Keratinocyte (primary cell): Measurements from ENCODE around the gene ABLIM2. TPM values are rescaled to one million over a fixed set of nuclear protein-coding genes. Genes with fewer than 3 reads are reported as not detected.

Experiments used
- DNase-seq: peaks from one replicate; pipeline ENCODE4 v3.0.0-alpha.2; 2011; ENCODE audit warnings: low read depth, missing footprints, low spot score
- FAIRE-seq: peaks from 2 replicates; lab custom pipeline; 2011; peaks lifted over from hg19 to GRCh38; lab: Jason Lieb, UNC
- H2AFZ ChIP-seq: 2 replicates; pipeline ENCODE4 v1.6.0; 2012; ENCODE audit warnings: low read length, control low read depth, inconsistent platforms; ENCODE audit not compliant: control insufficient read depth
- H3K27ac ChIP-seq: 2 replicates; pipeline ENCODE4 v1.5.1; 2011; ENCODE audit warnings: low read length; ENCODE audit not compliant: control insufficient read depth, insufficient read depth
- H3K27me3 ChIP-seq: 3 replicates; pipeline ENCODE4 v1.6.0; 2011; ENCODE audit warnings: low read length; ENCODE audit not compliant: control insufficient read depth, insufficient read depth; ENCODE audit errors: extremely low read depth
- H3K36me3 ChIP-seq, 2 experiments: 2 replicates in 1 of 2; 3 replicates in 1 of 2; pipeline ENCODE4 v1.5.1; 2011; ENCODE audit warnings: low read length in 2 of 2, mild to moderate bottlenecking in 1 of 2; ENCODE audit not compliant: control insufficient read depth in 2 of 2, insufficient read depth in 2 of 2; ENCODE audit errors: extremely low read depth in 1 of 2
- H3K4me1 ChIP-seq: 3 replicates; pipeline ENCODE4 v1.5.1; 2011; ENCODE audit warnings: low read length; ENCODE audit not compliant: control insufficient read depth, insufficient read depth; ENCODE audit errors: extremely low read depth
- H3K4me2 ChIP-seq: 3 replicates; pipeline ENCODE4 v1.6.0; 2011; ENCODE audit warnings: low read depth, low read length; ENCODE audit not compliant: control insufficient read depth, insufficient read depth; ENCODE audit errors: extremely low read depth
- H3K4me3 ChIP-seq, 3 experiments: fragments of 200-600 bp in 1 of 3; sonication (generic) in 1 of 3; 2 replicates in 2 of 3; 3 replicates in 1 of 3; pipeline ENCODE4 v1.5.1; 2011 to 2016; ENCODE audit warnings: low read length in 3 of 3, mild to moderate bottlenecking in 3 of 3, control low read depth in 2 of 3, inconsistent platforms in 1 of 3, low read depth in 1 of 3, mixed read lengths in 1 of 3, mixed run types in 1 of 3, moderate library complexity in 1 of 3; ENCODE audit not compliant: control insufficient read depth in 2 of 3, insufficient read depth in 2 of 3; ENCODE audit errors: extremely low read depth in 1 of 3
- H3K79me2 ChIP-seq: 2 replicates; pipeline ENCODE4 v1.6.0; 2012; ENCODE audit warnings: low read length; ENCODE audit not compliant: control insufficient read depth, insufficient read depth
- H3K9ac ChIP-seq: 3 replicates; pipeline ENCODE4 v1.6.0; 2011; ENCODE audit warnings: low read length; ENCODE audit not compliant: control insufficient read depth, insufficient read depth; ENCODE audit errors: extremely low read depth
- H3K9me1 ChIP-seq: 3 replicates; pipeline ENCODE4 v1.6.0; 2011; ENCODE audit warnings: low read length; ENCODE audit not compliant: control insufficient read depth, insufficient read depth; ENCODE audit errors: extremely low read depth
- H3K9me3 ChIP-seq: 2 replicates; pipeline ENCODE4 v1.5.1; 2012; ENCODE audit warnings: low read depth, low read length; ENCODE audit not compliant: control insufficient read depth
- H4K20me1 ChIP-seq: 3 replicates; pipeline ENCODE4 v1.6.0; 2011; ENCODE audit warnings: low read length; ENCODE audit not compliant: control insufficient read depth, insufficient read depth; ENCODE audit errors: extremely low read depth
- EZH2 ChIP-seq: IDR thresholded peaks from one replicate; pipeline ENCODE4 v1.6.1; 2012; ENCODE audit warnings: inconsistent platforms, mild to moderate bottlenecking, low read length, moderate library complexity
- dilution Hi-C: fragments of 300-500 bp; cut with MboI; formaldehyde crosslinking; loops from one replicate; pipeline ENCODE4 v1.7.0; 2020; ENCODE audit warnings: low sequenced_read_pairs; ENCODE audit not compliant: extremely low pct_ligation_motif_present
- polyA plus RNA-seq, 5 experiments: library from polyadenylated mRNA; depleted of rRNA in 3 of 5; stranded (reverse) in 3 of 5; stranded (forward) in 1 of 5; unstranded in 1 of 5; fragments of >200 nt; gene quantifications; 1 replicate in 1 of 5; 2 replicates in 3 of 5; 3 replicates in 1 of 5; pipeline versions ENCODE4 v1.2.1 to v1.2.3, GENCODE V29; 2011 to 2012; ENCODE audit warnings: missing spikeins in 2 of 5, low read depth in 1 of 5, low replicate concordance in 1 of 5
- TF ChIP-seq, protein P1 (sequence below), 3 experiments: IDR thresholded peaks in 1 of 3; conservative IDR thresholded peaks in 1 of 3; optimal IDR thresholded peaks in 1 of 3; 2 replicates in 2 of 3; 3 replicates in 1 of 3; pipeline versions ENCODE3 to v1.5.1; 2011; ENCODE audit warnings: low read length in 3 of 3, mild to moderate bottlenecking in 3 of 3, moderate library complexity in 2 of 3, control low read depth in 1 of 3, inconsistent platforms in 1 of 3; ENCODE audit not compliant: insufficient read depth in 2 of 3; ENCODE audit errors: extremely low read depth in 1 of 3

ABLIM2 gene
- polyA plus RNA-seq, 1 donor (not counting 4 experiments of a cell fraction or from before 2014, with no cell fraction given): 0.94 TPM

DNA sequence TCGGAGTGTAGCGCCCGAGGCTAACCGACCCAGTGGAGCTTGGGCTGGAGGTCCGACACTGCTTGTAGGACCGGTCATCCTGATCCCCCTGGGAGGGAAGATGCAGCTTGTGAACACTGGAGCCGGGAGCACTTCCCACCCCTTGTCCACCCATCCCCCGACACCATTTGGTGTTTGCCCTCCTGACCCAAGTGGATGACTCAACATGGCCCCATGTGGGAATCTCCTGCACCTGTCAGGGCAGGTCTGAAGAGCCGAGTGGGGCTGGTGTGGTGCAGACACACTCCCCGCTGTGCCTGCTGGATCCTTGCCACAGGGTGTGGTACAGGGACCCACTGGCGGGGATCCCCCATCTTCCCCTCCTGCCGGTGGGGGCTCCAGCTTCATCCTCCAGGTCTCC lies 128.9 kb downstream of the ABLIM2 start:
- Histone ChIP-seq H3K79me2 (no peaks in the 10 kb centered on the region), H3K9me3 (no peaks in the 10 kb centered on the region), H3K9me1 (no peaks in the 10 kb centered on the region), H3K9ac (peak overlapping the region; percentile 58), H3K4me1 (peaks cover 18% of the 10 kb centered on the region), H3K27me3 (peaks cover 9% of the 10 kb centered on the region), H3K36me3 (no peaks in the 10 kb centered on the region), H3K27ac (peak overlapping the region; percentile 32), H2AFZ (peak overlapping the region; percentile 60), H3K4me3 (peak overlapping the region in 1 of 3 experiments; percentile 46), H4K20me1 (no peaks in the 10 kb centered on the region), H3K4me2 (peak overlapping the region; percentile 50)
- peak; percentile 48 for DNase-seq
- dilution Hi-C loops: no loop called here
- FAIRE-seq: peak; percentile 17
- TF ChIP-seq, protein P1, sequence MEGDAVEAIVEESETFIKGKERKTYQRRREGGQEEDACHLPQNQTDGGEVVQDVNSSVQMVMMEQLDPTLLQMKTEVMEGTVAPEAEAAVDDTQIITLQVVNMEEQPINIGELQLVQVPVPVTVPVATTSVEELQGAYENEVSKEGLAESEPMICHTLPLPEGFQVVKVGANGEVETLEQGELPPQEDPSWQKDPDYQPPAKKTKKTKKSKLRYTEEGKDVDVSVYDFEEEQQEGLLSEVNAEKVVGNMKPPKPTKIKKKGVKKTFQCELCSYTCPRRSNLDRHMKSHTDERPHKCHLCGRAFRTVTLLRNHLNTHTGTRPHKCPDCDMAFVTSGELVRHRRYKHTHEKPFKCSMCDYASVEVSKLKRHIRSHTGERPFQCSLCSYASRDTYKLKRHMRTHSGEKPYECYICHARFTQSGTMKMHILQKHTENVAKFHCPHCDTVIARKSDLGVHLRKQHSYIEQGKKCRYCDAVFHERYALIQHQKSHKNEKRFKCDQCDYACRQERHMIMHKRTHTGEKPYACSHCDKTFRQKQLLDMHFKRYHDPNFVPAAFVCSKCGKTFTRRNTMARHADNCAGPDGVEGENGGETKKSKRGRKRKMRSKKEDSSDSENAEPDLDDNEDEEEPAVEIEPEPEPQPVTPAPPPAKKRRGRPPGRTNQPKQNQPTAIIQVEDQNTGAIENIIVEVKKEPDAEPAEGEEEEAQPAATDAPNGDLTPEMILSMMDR (optimal IDR thresholded peaks at IDR 0.05 in 1 of 3, IDR thresholded peaks at IDR 0.05 in 1 of 3, conservative IDR thresholded peaks at IDR 0.05 in 1 of 3; ENCODE audit: extremely low read depth in 1 of 3, insufficient read depth in 2 of 3, low read length in 3 of 3): no peak
- no peak for TF ChIP-seq EZH2

DNA sequence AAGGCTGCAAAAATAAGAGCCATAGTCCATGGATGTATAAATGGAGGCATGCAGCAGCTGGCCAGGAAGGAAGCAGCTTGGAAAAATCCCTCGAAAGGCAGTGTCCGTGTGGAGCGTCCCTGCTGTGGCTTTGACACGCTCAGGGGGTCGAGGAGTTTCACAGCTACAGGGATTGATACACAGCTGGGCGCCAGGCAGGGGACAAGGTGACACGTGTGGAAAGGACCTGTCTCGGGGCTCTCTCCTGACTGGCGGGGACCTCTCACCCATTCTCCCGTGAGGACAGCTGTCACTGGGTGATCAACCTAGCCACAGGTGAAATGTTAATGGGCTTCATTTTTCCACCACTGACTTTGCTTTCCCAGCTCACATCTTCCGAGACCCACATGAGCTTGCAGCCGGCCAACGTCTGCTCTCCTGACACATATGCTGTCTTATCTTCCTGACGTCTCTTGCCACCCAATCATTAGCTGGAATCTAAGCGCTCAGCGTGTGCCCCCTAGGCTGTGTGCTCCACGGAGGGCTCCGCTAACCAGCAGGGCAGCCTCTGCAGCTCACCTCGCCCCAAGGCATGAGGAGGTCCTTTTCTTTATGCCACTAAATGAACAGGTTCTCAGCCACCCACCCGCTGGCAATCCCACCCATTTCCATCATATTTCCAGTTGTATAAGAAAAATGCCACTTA lies 129.6 kb downstream of the ABLIM2 start:
- H3K4me3 ChIP-seq: no peak overlapping the region
- H3K9ac ChIP-seq: no peak overlapping the region
- no peaks in the 10 kb centered on the region for H4K20me1 ChIP-seq
- TF ChIP-seq, protein P1 (optimal IDR thresholded peaks at IDR 0.05 in 1 of 3, IDR thresholded peaks at IDR 0.05 in 1 of 3, conservative IDR thresholded peaks at IDR 0.05 in 1 of 3; ENCODE audit: extremely low read depth in 1 of 3, insufficient read depth in 2 of 3, low read length in 3 of 3): no peak
- no peak for TF ChIP-seq EZH2
- no peaks in the 10 kb centered on the region for H3K9me1 ChIP-seq
- H3K4me2 ChIP-seq: no peak overlapping the region
- H3K79me2 ChIP-seq: no peaks in the 10 kb centered on the region
- H2AFZ ChIP-seq: no peak overlapping the region
- no peaks in the 10 kb centered on the region for H3K9me3 ChIP-seq
- no peak for FAIRE-seq
- H3K27ac ChIP-seq: no peak overlapping the region
- H3K4me1 ChIP-seq: peaks cover 18% of the 10 kb centered on the region
- H3K27me3 ChIP-seq: peaks cover 11% of the 10 kb centered on the region
- DNase-seq: no peak
- no peaks in the 10 kb centered on the region for H3K36me3 ChIP-seq
- dilution Hi-C loops: no loop called here
